Glomerular visceral epithelial cell (primary cell): ENCODE measurements around the gene SNED1.

Experiments used
- DNase-seq: peaks from one replicate; pipeline ENCODE4 v3.0.0-alpha.2; 2016; ENCODE audit errors: extremely low spot score

The SNED1 gene

DNA sequence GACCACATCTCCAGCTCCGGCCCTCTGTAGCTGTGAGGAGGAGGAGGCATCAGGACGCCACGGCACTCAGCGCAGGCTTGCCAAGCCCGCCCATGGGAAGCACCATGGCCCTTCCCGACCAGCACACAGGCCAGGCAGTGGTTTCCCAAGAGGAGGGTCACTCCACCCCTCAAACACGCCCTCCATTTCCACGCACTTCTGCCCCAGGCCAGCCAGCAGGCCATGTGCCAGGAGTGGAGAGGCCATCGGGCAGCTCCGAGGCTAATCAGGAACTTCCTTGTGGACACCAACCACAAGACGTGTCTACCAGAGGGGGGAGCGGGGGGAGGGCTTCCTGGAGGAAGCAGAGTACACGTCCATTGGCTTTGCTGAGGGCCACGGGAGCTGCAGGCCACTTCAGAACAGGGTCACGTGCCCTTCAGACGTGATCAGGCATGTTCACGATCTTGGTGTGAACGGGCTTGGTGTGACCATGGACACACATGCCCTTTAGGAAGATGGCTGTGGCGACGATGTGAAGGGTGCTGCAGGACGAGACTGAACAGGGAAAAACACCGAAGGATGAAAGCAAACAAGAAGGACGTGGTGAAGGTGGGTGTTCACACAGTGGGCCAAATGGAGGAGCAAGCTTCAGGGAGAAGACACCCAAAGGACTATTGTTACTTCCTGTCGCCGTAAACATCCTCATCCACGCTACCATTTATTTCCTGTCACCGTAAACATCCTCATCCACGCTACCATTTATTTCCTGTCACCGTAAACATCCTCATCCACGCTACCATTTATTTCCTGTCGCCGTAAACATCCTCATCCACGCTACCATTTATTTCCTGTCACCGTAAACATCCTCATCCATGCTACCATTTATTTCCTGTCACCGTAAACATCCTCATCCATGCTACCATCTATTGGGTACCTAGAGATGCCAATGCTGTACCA lies 110.1 kb downstream of the SNED1 start:
- DNase-seq, result no peak

DNA sequence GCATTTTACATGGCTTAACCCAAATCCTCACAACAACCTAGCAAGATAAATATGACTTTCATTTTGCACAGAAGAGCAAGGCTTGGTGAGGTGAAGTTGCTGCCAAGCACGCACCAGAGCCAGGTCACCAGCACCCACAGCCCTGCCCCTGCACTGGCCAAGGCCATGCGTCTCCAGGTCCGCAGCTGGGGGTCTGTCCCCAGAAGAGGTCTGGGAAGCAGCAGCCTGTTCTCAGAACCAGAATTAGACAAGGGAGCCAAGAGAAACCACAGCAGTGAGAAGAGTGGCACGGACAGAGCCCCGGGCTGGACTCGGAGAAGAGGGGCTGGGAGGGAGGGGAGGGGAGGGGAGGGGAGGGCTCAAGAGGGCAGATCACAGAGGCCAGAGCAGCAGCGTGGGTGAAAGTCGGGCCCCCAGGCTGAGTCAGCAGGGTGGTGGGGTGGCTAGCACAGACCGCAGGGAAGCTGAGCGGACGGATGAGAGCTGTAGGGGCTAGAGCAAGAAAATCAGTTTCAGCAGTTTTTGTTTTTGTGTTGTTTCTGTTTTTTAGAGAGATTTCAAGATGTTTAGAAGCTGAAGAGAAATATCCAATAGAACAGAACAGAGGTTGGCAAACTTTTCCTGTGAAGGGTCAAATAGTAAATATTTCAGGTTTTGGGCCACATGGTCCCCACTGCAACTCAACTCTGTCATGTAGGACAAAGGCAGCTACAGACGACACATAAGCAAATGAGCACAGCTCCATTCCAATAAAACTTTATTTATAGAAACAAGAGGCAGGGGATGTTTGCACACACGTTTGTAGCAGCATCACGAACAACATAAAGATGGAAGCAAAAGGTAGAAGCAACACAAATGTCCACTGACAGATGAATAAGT lies 111.0 kb downstream of the SNED1 start:
- DNase-seq, result no peak

DNA sequence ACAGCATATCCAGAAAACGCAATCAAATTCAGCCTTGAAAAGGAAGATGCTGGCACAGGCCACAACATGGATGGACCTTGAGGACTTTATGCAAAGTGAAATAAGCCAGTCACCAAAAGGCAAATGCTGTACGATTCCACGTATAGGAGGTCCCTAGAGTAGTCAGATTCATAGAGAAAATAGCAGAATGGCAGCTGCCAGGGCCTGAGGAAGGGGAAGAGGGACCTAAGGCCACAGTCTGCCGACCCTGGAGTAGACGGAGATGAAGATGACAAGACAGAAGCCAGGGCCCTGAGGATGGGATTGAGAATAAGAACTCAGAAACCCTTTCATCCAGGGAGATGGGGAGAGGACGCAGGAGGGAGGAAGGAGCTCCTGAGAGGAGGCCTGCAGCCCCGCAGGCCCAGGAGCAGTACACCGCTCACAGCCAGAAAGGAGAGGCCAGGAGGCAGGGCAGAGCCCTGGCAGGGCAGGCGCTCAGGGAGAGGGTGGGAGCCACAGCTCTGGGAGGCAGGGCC lies 111.7 kb downstream of the SNED1 start:
- DNase-seq, result no peak

DNA sequence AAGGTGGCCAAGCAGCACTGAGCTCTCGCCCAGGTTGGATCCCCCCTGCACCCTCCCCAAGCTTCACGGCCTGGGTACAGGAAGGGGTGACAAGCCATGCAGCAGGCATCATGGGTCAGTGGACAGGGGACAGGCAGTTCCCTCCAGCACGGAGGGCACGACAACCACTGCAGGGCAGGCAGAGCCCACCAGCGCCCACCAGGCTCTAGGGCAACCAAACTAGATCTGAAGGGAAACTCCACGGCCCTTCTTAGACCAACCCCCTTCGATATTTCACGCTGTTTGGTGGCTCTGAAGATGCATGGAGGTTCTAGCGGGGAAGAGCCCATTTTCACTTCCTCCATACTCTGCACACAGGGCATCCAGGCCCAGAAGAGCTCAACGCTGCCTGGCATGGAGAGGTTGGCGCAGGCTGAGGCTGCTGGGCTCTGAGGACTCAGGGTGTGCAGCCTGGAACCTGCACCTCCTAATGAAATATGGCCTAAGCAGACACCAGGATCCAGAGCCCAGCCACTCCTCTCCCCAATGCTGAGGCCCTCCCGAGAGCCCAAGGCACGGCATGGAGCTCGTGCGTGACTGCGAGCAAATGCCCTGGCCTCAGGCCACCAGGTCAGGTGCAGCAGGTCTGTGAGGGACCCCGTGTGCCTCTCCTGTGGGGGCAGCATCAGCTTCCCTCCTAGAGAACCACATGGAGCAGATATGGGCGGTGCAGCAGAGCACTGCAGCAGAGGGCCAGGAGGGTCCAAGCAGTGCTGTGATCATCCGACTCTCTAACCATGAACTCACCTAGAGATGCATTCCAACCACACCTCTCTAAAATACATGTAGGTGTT lies 112.4 kb downstream of the SNED1 start:
- DNase-seq, result no peak

DNA sequence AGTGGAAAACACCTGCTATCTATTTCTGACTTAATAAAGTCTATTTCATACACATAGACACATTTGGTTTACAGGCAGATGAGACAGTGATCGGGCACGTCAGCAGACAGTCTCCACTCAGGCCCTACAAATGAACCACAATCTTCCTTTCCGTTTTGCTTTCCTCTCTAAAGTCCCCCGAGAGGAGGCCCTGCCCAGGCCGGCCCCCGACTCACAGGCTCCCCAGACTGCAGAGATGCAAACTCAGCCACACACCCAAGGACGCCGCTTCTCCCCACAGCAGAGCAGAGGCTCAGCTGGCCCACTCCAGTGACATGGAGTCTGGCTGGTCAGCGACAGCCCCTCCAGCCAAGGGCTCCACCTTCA lies 113.0 kb downstream of the SNED1 start:
- DNase-seq, result no peak

DNA sequence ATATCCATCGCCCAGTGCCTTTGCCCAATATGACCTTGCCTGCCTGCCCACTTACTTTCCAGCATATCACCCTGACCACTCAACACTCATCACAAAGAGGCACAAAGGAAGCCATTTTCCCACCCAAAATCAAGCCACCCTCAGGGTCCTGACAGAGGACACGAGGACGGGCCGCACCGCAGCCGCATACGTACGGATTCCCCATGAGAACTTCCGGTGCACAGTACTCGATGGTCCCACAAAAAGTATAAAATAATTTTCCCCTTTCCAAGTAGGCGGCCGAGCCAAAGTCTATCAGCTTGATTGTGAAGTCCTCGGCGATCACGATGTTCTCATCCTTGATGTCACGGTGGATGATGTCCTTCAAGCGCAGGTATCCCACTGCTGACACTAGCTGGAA lies 113.6 kb downstream of the SNED1 start:
- no peak for DNase-seq

DNA sequence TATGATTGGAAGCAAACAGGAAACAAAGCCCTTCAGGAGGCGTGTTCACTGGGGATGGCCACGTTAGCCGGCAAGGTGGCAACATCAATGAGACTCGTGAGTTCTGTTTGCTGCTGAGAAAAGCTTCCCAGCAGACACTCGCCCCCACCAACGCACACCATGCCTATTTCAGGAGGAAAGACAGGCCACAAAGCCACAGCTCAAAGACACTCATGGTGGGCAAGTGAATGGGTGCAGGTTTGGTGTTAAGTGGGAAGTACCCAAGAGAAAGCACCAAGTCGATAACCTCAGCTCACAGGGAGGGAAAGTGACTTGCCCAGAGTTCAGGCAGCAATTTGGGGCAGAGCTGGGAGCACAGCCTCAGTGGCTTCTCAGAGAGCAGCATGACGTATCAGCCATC lies 114.2 kb downstream of the SNED1 start:
- no peak for DNase-seq

DNA sequence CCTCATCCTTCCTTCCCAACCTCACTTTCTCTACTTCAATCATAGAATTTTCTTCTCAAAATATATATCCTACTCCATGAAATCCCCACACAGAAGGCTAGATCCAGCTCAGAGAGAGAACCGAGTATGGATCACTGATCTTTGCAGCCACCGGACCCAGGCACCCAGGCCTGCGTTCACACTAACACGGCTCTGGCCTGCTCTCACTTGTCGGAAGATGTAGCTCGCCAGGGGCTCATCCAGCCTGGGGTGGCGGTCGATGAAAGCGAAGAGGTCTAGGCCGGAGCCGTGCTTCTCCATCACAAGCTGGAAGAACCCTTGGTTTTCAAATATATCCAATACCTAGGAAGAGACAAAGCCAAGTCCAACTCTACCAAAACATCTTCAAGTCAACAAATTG lies 116.4 kb downstream of the SNED1 start:
- no peak for DNase-seq

DNA sequence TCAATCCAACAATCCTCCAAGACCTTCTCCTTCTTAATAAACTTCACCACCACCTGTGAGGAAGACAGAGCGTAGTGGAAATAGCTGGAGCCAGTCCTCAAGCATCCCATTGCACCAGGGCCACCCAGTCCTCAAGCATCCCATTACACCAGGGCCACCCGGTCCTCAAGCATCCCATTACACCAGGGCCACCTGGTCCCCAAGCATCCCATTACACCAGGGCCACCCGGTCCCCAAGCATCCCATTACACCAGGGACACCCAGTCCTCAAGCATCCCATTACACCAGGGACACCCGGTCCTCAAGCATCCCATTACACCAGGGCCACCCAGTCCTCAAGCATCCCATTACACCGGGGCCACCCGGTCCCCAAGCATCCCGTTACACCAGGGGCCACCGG lies 116.9 kb downstream of the SNED1 start:
- no peak for DNase-seq

DNA sequence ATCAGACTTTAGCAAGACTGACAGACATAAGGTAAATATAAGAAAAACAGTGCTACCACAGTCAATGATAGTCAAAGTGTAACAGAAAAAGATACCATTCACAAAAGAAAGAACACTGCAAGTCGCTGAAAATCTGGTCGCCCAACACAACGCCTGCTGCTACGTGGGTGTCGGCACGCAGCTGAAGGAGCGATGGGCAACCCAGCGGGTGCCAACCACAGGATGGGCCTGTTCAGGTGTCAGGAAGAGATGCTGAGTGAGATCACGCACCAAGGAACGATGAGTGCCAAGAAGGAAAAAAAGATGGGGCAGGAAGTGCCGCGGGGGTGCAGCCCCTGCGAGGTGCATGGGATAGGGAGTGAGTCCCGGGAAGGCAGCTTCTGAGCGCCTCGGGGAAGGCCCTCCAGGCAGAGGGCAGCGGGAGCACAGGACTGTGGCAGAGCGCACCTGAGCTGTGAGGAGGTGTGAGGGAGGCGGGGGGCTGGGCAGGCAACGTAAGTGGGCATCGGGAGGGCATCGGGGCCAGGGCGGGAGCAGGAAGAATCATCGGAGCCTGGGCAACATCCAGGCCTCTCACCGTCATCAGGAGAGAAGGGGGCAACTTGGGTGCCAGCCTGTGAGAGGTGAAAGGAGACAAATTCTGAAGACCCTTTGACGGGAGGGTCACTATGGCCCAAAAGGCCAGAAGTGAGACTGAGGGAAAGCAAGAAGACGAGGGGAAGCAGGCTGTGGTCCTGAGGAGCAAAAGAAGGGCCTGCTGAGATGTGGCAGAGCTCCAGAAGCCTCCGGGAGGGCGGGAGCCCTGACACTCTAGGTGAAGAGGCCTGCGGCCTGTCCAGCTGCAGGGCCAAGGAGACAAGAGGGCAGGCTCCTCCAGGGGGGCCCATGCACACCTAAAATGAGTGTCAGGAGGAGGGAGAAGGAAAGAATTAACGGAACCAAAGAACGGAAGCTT lies 118.5 kb downstream of the SNED1 start:
- DNase-seq, result no peak

DNA sequence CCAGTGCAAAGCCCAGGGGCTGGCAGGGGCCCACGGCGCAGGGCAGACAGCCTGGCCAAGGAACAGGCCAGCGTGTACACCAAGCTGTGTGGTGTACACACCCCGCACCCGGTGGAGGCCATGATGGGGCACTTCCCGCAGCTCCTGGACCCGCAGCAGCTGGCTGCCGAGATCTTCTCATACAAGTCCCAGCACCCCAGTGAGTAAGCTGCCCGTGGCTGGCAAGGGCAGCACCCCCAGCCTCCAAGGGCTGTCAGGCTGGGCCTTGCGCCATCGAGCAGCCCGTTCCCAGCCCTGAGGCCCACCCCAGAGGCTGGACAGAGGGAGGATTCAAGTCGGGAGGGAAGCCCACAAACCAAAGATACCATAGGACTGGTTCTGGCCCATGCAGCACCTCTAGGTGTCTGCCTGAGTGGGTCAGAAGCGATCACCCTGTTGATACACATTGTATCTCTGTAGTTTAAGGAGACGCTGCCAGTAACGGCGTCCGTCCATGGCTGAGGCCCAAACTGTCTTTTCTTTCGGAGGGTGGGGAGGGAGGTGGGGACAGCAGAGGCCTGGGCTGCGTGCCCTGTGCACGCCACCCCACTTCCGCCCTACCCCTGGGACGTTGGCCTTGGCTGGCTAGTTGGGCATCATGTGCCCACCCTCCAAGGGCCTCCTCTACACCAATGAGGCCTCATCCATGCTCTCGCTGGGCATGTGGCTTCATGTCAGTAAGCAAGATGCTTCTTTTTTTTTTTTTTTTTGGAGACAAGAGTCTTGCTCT lies 120.5 kb downstream of the SNED1 start:
- DNase-seq, result no peak

DNA sequence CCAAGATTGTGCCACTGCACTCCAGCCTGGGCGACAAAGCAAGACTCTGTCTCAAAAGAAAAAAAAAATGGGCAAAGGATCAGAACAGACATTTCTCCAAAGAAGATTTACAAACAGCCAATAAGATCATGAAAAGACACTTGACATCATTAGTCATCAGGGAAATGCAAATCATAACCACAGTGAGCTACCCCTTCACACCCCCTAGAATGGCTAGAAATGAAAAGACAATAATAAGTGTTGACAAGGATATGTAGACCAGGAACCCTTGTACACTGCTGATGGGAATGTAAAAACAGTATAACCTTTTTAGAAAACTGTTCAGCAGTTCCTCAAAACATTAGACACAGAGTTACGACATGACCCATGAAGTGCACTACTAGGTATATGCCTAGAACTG lies 122.0 kb downstream of the SNED1 start:
- no peak for DNase-seq

DNA sequence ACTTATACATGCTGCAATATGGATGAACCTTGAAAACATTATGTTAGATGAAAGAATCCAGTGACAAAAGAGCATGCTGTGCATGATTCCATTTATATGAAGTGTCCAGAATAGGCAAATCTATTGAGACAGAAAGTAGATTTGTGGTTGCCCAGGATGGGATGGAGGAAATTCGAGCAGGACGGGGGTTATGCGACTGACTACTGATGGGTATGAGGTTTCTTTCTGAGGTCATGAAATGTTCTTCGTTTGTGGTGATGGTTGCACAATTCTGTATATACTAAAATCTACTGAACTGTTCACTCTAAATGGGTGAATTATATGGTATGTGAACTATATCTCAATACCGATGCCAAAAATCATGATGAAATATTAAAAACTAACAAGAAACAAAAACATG lies 122.6 kb downstream of the SNED1 start:
- no peak for DNase-seq

DNA sequence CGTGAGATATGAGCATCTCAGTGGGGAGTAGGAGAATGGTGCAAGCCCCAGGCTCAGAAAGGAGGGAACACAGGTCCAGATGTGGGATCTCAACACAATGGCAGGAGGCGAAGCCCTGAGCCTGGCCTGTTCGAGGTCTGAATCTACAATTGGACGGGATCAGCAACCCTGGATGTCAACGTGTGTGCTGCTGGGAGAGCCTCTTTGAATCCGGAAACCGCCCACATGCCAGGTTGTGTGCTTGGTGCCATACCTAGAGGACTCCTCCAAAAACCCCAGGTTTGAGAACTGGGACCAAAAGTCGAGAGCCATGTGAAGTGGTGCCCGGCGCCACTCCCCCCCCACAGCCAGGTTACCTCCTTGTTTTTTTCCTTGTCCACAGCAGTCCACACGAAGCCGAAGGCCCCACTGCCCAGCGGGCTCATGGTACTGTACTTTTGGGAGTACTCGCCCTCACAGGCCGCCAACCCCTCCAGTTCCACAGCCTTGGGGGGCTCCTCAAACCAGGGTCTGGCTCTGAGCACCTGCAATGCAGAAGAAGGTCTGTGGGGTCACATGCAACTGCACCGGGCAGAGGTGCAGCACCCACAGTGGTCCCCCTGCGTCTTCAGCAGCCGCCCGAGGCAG lies 124.1 kb downstream of the SNED1 start:
- no peak for DNase-seq

DNA sequence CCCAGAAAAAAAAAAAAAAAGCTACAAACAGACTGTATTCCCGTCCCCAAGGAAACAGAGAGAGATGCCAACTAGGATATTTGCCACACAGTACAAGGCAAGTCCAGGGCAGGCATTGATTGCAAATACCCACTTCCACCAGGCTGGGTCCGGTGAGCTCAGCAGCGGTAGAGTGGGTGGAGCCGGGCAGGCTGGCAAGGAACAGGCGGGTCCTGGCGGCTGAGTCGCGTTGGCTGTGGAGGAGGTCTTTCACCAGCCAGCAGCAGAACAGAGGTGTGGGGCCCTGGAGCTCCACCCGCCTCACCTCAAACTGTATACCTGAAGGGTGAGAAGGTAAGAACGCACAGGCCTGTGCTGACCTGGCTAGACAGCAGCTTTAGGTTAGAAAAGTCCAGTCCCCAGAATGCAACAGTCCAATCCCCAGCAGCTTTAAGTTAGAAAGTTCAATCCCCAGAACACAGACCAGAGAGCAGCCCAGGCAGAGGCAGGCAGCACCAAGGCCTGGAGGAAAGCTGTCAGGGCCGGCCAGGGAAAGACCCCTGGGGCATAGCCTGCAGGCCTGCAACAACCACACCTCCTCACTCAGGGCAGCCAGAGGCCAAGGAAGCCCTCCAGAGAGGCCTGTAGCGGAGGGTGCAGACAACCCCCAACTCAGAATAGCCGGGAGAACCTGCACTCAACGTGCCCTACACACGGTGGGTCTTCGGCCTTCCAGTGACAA lies 125.6 kb downstream of the SNED1 start:
- DNase-seq, result no peak

DNA sequence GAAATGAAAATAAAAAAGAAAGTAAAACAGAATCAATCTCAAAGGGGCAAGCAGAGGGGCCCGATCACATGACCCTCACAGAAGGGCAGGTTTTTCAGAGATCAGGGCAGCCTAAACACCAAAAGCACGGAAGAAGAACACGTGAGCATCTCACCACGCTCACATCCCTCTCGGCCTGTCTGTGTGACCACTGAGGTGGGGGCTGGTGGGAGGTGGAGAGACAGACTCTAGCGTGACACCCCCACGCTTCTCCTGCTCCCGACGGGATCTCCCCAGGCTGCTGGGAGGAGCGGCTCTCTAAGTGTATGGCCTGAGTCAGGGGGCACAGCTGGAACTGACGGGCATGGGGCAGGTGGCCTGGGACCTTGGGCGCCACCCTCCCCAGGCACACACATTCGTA lies 127.2 kb downstream of the SNED1 start:
- DNase-seq, result no peak

DNA sequence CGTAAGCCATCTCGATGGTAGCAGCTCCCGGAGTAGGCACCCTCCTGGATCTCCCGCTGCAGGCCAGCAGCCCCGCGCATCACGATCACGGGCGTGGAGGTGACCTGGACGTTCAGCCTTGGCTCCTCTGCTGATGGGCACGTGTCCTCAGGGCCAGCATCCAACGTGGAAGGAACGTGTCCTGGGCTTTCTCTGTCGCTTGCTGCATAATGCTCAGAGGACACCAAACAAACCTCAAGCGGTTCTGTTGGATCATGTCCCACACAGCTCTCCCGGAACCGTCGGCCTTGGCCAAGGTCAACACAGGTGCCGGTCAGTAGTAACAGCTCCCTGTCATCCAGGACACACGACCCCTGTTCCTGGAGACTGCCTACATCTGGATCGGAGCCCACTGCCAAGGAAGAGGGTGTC lies 127.8 kb downstream of the SNED1 start:
- no peak for DNase-seq

DNA sequence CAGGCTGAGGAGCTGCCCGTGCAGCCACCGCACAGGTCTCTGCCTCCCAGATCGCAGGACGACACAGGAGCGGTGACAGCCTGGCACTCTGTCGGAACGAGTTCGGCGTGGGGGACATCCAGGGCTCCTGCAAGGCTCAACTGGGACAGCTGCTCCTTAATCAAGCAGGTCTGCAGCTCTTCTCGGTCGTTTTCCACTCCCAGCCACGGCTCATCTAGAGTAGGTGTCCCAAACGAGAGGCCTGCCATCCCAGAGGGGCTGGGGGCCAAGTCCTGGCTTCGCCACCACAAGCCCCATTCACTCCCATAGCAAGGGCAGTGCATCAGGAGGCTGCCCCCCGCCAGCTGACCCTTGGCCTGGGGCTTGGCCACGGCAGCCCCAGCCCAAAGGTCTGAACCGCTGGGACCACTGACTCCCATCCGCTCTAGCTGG lies 128.4 kb downstream of the SNED1 start:
- DNase-seq, result no peak

DNA sequence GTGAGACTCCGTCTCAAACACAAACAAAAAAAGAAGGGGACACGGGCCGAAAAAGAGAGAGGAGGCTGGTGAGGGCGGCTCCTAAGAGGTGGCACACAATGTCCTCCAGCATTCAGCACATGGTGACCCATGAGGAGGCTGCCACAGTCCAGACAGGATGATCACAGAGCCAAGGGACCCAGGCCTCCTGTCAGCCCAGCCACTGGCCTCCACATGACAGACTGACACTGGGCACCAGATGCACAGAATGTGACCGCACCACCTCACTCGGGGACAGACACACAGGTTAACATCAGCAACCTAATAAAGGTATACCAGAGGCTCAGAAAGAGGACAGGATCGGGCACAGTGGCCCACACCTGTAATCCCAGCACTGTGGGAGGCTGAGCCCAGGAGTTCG lies 129.8 kb downstream of the SNED1 start:
- no peak for DNase-seq
